ENCODE results near the gene PRICKLE2. TPM values are rescaled to one million over a fixed set of nuclear protein-coding genes. Genes with fewer than 3 reads are reported as not detected.

The PRICKLE2 gene
- total and polyA plus RNA-seq, 2 donors (not counting 3 experiments of a cell fraction or from before 2014, with no cell fraction given): 3.0 to 7.1 TPM

- no peaks in the 10 kb centered on the region for H3K9me1 ChIP-seq (replicated peaks; ENCODE audit: control insufficient read depth, extremely low read depth, insufficient read depth, low read length)
- no peaks in the 10 kb centered on the region for H3K27me3 ChIP-seq (ENCODE audit: control insufficient read depth in 2 of 2, insufficient read depth in 2 of 2, low read length in 2 of 2)
- peak; percentile 92 for FAIRE-seq
- peak overlapping the region; percentile 84 for H3K27ac ChIP-seq (ENCODE audit: insufficient read depth, low read depth, low read length)
- no peaks in the 10 kb centered on the region for H3K79me2 ChIP-seq (ENCODE audit: control insufficient read depth, insufficient read depth, low read length)
- CTCF ChIA-PET: interaction anchor here (0.8 to 3.7 kb wide), 11 partner anchors 8 to 983 kb away, joined by 3 to 37 read pairs (median 6); partner anchors contain the start of gene PRICKLE2
- no peaks in the 10 kb centered on the region for H3K9me3 ChIP-seq (replicated peaks; ENCODE audit: control insufficient read depth, insufficient read depth, low read length)
- H3K4me3 ChIP-seq (replicated peaks in 1 of 3; ENCODE audit: insufficient read depth in 1 of 3, low read depth in 1 of 3, low read length in 3 of 3): peak overlapping the region in 1 of 3 experiments; percentile 4
- no peaks in the 10 kb centered on the region for H4K20me1 ChIP-seq (replicated peaks; ENCODE audit: control insufficient read depth, extremely low read depth, insufficient read depth, low read length)
- dilution Hi-C loops (cut with MboI; ENCODE audit: extremely low pct_ligation_motif_present, low sequenced_read_pairs) (no loop called here), intact Hi-C loops (cut with micrococcal nuclease) (loop anchor here (1.0 to 5.0 kb wide), 6 partner anchors 23 to 210 kb away; no protein-coding TSS in a partner anchor)
- TF ChIP-seq CTCF (IDR thresholded peaks at IDR 0.05; ENCODE audit: extremely low read depth in 1 of 2, insufficient read depth in 1 of 2, low read depth in 1 of 2, low read length in 2 of 2): peak in 1 of 2 donors; percentile 15
- no peak for TF ChIP-seq EZH2 (IDR thresholded peaks at IDR 0.05; ENCODE audit: borderline replicate concordance, low read depth, low read length, severe bottlenecking)
- TF ChIP-seq JUN (IDR thresholded peaks at IDR 0.05; ENCODE audit: borderline replicate concordance, insufficient read depth, insufficient read length, low read depth): peak; percentile 95
- peak; percentile 72 for TF ChIP-seq FOS (IDR thresholded peaks at IDR 0.05; ENCODE audit: borderline replicate concordance, insufficient read depth, low read length)
- TF ChIP-seq GATA2 (IDR thresholded peaks at IDR 0.05; ENCODE audit: insufficient read depth, insufficient read length, low read depth, low read length): peak; percentile 29
- TF ChIP-seq POLR2A (IDR thresholded peaks at IDR 0.05; ENCODE audit: low read depth, low read length): no peak
- TF ChIP-seq POLR2AphosphoS5 (IDR thresholded peaks at IDR 0.05; ENCODE audit: insufficient read depth, low read depth, low read length): peak; percentile 67
- TF ChIP-seq MYC (IDR thresholded peaks at IDR 0.05; ENCODE audit: low read depth, low read length): no peak
- peak; percentile 30 for TF ChIP-seq MAX (IDR thresholded peaks at IDR 0.05; ENCODE audit: insufficient read depth, insufficient read length)
- BruUV-seq (replicated peaks): TSS peak; percentile 66
- peaks cover 40% of the 10 kb centered on the region for H3K4me1 ChIP-seq (ENCODE audit: control insufficient read depth, extremely low read depth, insufficient read depth, low read length)
- POLR2A ChIA-PET: interaction anchor here (0.6 to 1.7 kb wide), 3 partner anchors 23 to 45 kb away, joined by 4 to 9 read pairs (median 6); partner anchors contain the start of gene PRICKLE2
- peak overlapping the region; percentile 60 for H3K9ac ChIP-seq (replicated peaks; ENCODE audit: extremely low read depth, insufficient read depth, low read length)
- DNase-seq (ENCODE audit: low read depth, low spot score): peak; percentile 100
- peak overlapping the region; percentile 26 for H2AFZ ChIP-seq (ENCODE audit: low read depth, low read length)
- H3K36me3 ChIP-seq (ENCODE audit: control insufficient read depth in 2 of 2, extremely low read depth in 1 of 2, insufficient read depth in 2 of 2, low read length in 2 of 2): no peaks in the 10 kb centered on the region
- H3K4me2 ChIP-seq (ENCODE audit: insufficient read depth, low read length): peak overlapping the region; percentile 41
Observed at GRCh38 chr3:64187065-64187959, 38.0 kb downstream of the PRICKLE2 start.
